HUES6 (cell line): ENCODE results near the gene PRKCE.
"Not testable (repeated sequence)": the region's sequence is repeated elsewhere in the genome, so short reads cannot be mapped to it uniquely, and the experiment has no call there.

Experiments
- H3K27ac ChIP-seq: 2 replicates; pipeline ENCODE4 v1.7.0; 2013; ENCODE audit warnings: low read depth, mild to moderate bottlenecking, low read length, inconsistent platforms
- H3K27me3 ChIP-seq: 2 replicates; pipeline ENCODE4 v1.6.1; 2013; ENCODE audit warnings: low read length; ENCODE audit not compliant: control insufficient read depth, insufficient read depth
- H3K36me3 ChIP-seq: 2 replicates; pipeline ENCODE4 v1.6.1; 2013; ENCODE audit warnings: low read length; ENCODE audit not compliant: control insufficient read depth, insufficient read depth
- H3K4me1 ChIP-seq: 2 replicates; pipeline ENCODE4 v1.6.1; 2013; ENCODE audit warnings: low read length; ENCODE audit not compliant: control insufficient read depth, insufficient read depth
- H3K4me3 ChIP-seq: 2 replicates; pipeline ENCODE4 v1.5.1; 2013; ENCODE audit warnings: low read depth, low read length
- H3K9ac ChIP-seq: one replicate; pipeline ENCODE4 v1.6.1; 2013; ENCODE audit warnings: mild to moderate bottlenecking, low read length
- H3K9me3 ChIP-seq: 2 replicates; pipeline ENCODE4 v1.6.1; 2013; ENCODE audit warnings: low read depth, low read length; ENCODE audit not compliant: control insufficient read depth, insufficient read depth

The PRKCE gene

GRCh38 chr2:45883603-45884000 is 232.1 kb downstream of the PRKCE start:
- Histone ChIP-seq H3K36me3 (no peaks in the 10 kb centered on the region), H3K27me3 (no peaks in the 10 kb centered on the region), H3K9ac (no peak overlapping the region), H3K27ac (no peak overlapping the region), H3K4me1 (no peaks in the 10 kb centered on the region), H3K9me3 (peaks cover 3% of the 10 kb centered on the region; the same call in 1 of the 2 replicates), H3K4me3 (no peak overlapping the region)

GRCh38 chr2:45884126-45884525 is 232.7 kb downstream of the PRKCE start:
- H3K4me1 ChIP-seq = 0 out of 2 replicates have a peak, but pooled peaks cover 3% of the 10 kb centered on the region
- H3K9me3 ChIP-seq = peaks cover under 1% of the 10 kb centered on the region; the same call in 1 of the 2 replicates
- no peak overlapping the region for H3K9ac ChIP-seq
- H3K27ac ChIP-seq = no peak overlapping the region
- H3K4me3 ChIP-seq = no peak overlapping the region
- no peaks in the 10 kb centered on the region for H3K27me3 ChIP-seq
- no peaks in the 10 kb centered on the region for H3K36me3 ChIP-seq

GRCh38 chr2:45885171-45885621 is 233.7 kb downstream of the PRKCE start:
- Histone ChIP-seq H3K36me3 (no peaks in the 10 kb centered on the region), H3K27me3 (no peaks in the 10 kb centered on the region), H3K4me1 (0 out of 2 replicates have a peak, but pooled peaks cover 3% of the 10 kb centered on the region), H3K27ac (no peak overlapping the region), H3K4me3 (no peak overlapping the region), H3K9me3 (no peaks in the 10 kb centered on the region), H3K9ac (no peak overlapping the region)

- Histone ChIP-seq H3K9me3 (no peaks in the 10 kb centered on the region), H3K4me1 (0 out of 2 replicates have a peak, but pooled peaks cover 3% of the 10 kb centered on the region), H3K27ac (no peak overlapping the region), H3K36me3 (no peaks in the 10 kb centered on the region), H3K27me3 (no peaks in the 10 kb centered on the region), H3K4me3 (no peak overlapping the region), H3K9ac (no peak overlapping the region)
Measured at GRCh38 chr2:45886171-45886663, 234.7 kb downstream of the PRKCE start.

GRCh38 chr2:45888167-45888566 is 236.7 kb downstream of the PRKCE start:
- no peaks in the 10 kb centered on the region; the same call in 1 of the 2 replicates for H3K27me3 ChIP-seq

GRCh38 chr2:45888641-45889040 is 237.2 kb downstream of the PRKCE start:
- Histone ChIP-seq H3K9me3 (no peaks in the 10 kb centered on the region), H3K27ac (no peak overlapping the region), H3K4me1 (0 out of 2 replicates have a peak, but pooled peaks cover 3% of the 10 kb centered on the region), H3K36me3 (no peaks in the 10 kb centered on the region), H3K9ac (no peak overlapping the region), H3K27me3 (no peaks in the 10 kb centered on the region; the same call in 1 of the 2 replicates), H3K4me3 (no peak overlapping the region)

More at GRCh38 chr2:45888167-45888566, 236.7 kb downstream of the PRKCE start:
- Histone ChIP-seq H3K4me3 (no peak overlapping the region), H3K36me3 (no peaks in the 10 kb centered on the region), H3K9ac (no peak overlapping the region), H3K9me3 (no peaks in the 10 kb centered on the region), H3K27ac (no peak overlapping the region), H3K4me1 (0 out of 2 replicates have a peak, but pooled peaks cover 3% of the 10 kb centered on the region)

GRCh38 chr2:45889053-45889452 is 237.6 kb downstream of the PRKCE start:
- no peak overlapping the region for H3K9ac ChIP-seq

GRCh38 chr2:45889620-45890370 is 238.3 kb downstream of the PRKCE start:
- Histone ChIP-seq H3K27ac (no peak overlapping the region), H3K9me3 (no peaks in the 10 kb centered on the region), H3K4me1 (0 out of 2 replicates have a peak, but pooled peaks cover 3% of the 10 kb centered on the region), H3K27me3 (no peaks in the 10 kb centered on the region; the same call in 1 of the 2 replicates), H3K9ac (no peak overlapping the region), H3K4me3 (no peak overlapping the region), H3K36me3 (no peaks in the 10 kb centered on the region)

More at GRCh38 chr2:45889053-45889452, 237.6 kb downstream of the PRKCE start:
- H3K36me3 ChIP-seq = no peaks in the 10 kb centered on the region
- no peaks in the 10 kb centered on the region; the same call in 1 of the 2 replicates for H3K27me3 ChIP-seq
- no peak overlapping the region for H3K27ac ChIP-seq
- H3K4me1 ChIP-seq = 0 out of 2 replicates have a peak, but pooled peaks cover 3% of the 10 kb centered on the region
- H3K4me3 ChIP-seq = no peak overlapping the region
- H3K9me3 ChIP-seq = no peaks in the 10 kb centered on the region

- not testable (repeated sequence) for H3K27me3 ChIP-seq, H3K4me3 ChIP-seq, H3K9me3 ChIP-seq
Measured at GRCh38 chr2:45890371-45890646, 238.8 kb downstream of the PRKCE start.

GRCh38 chr2:45890819-45891218 is 239.3 kb downstream of the PRKCE start:
- Histone ChIP-seq H3K36me3 (no peaks in the 10 kb centered on the region), H3K27me3 (no peaks in the 10 kb centered on the region; the same call in 1 of the 2 replicates), H3K9me3 (no peaks in the 10 kb centered on the region), H3K4me3 (no peak overlapping the region), H3K4me1 (0 out of 2 replicates have a peak, but pooled peaks cover 3% of the 10 kb centered on the region), H3K27ac (no peak overlapping the region), H3K9ac (no peak overlapping the region)

More at GRCh38 chr2:45890371-45890646, 238.8 kb downstream of the PRKCE start:
- not testable (repeated sequence) for H3K36me3 ChIP-seq, H3K27ac ChIP-seq, H3K4me1 ChIP-seq, H3K9ac ChIP-seq

- no peak overlapping the region for H3K27ac ChIP-seq
- no peak overlapping the region for H3K9ac ChIP-seq
- H3K4me1 ChIP-seq = 0 out of 2 replicates have a peak, but pooled peaks cover 3% of the 10 kb centered on the region
Measured at GRCh38 chr2:45891719-45892424, 240.4 kb downstream of the PRKCE start.

More at GRCh38 chr2:45891719-45892424, 240.4 kb downstream of the PRKCE start:
- no peaks in the 10 kb centered on the region for H3K9me3 ChIP-seq
- no peak overlapping the region for H3K4me3 ChIP-seq
- H3K36me3 ChIP-seq = no peaks in the 10 kb centered on the region
- no peaks in the 10 kb centered on the region; the same call in 1 of the 2 replicates for H3K27me3 ChIP-seq
